AG09309 (cell line): Measurements from ENCODE around the gene NXPH2.

ENCODE experiments used
- DNase-seq: peaks from one replicate; pipeline ENCODE4 v3.0.0-alpha.2; 2010; ENCODE audit warnings: low read depth
- H3K4me3 ChIP-seq: 2 replicates; pipeline ENCODE4 v1.5.1; 2011; ENCODE audit warnings: mild to moderate bottlenecking, low read depth, low read length, moderate library complexity; ENCODE audit not compliant: control insufficient read depth
- TF ChIP-seq, protein P1 (sequence below): IDR thresholded peaks from 2 replicates; pipeline ENCODE4 v1.5.1; 2011; ENCODE audit warnings: mild to moderate bottlenecking, low read depth, low read length, inconsistent platforms; ENCODE audit not compliant: insufficient read depth, control insufficient read depth; ENCODE audit errors: missing control alignments

The NXPH2 gene

GRCh38 chr2:138689705-138690104 lies 90.5 kb downstream of the NXPH2 start:
- DNase-seq, result no peak

GRCh38 chr2:138682163-138682562 lies 98.0 kb downstream of the NXPH2 start:
- TF ChIP-seq, protein P1, sequence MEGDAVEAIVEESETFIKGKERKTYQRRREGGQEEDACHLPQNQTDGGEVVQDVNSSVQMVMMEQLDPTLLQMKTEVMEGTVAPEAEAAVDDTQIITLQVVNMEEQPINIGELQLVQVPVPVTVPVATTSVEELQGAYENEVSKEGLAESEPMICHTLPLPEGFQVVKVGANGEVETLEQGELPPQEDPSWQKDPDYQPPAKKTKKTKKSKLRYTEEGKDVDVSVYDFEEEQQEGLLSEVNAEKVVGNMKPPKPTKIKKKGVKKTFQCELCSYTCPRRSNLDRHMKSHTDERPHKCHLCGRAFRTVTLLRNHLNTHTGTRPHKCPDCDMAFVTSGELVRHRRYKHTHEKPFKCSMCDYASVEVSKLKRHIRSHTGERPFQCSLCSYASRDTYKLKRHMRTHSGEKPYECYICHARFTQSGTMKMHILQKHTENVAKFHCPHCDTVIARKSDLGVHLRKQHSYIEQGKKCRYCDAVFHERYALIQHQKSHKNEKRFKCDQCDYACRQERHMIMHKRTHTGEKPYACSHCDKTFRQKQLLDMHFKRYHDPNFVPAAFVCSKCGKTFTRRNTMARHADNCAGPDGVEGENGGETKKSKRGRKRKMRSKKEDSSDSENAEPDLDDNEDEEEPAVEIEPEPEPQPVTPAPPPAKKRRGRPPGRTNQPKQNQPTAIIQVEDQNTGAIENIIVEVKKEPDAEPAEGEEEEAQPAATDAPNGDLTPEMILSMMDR, result no peak
- DNase-seq, result no peak
- H3K4me3 ChIP-seq, result no peak overlapping the region

More at GRCh38 chr2:138689705-138690104, 90.5 kb downstream of the NXPH2 start:
- H3K4me3 ChIP-seq, result no peak overlapping the region
- TF ChIP-seq, protein P1, result no peak

DNA sequence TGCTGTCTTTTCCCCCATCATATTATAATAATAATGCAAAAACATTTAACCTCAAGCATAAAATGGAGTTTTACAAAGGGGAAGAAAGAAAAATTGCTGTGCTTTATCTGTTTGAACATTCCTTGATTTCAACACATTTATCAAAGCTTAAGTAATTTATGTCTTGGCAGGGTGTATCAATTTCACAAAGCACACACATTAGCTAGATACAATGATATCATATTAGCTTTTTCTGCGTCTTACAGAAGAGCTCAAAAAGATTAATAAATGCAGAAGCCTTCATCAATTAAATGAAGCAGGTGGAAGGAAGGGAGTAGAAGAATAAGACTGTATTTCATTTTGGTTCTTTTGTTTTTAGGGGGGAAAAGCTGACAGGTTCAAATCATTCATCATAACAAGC lies 103.0 kb downstream of the NXPH2 start:
- no peak for DNase-seq
- TF ChIP-seq, protein P1, result no peak
- no peak overlapping the region for H3K4me3 ChIP-seq

DNA sequence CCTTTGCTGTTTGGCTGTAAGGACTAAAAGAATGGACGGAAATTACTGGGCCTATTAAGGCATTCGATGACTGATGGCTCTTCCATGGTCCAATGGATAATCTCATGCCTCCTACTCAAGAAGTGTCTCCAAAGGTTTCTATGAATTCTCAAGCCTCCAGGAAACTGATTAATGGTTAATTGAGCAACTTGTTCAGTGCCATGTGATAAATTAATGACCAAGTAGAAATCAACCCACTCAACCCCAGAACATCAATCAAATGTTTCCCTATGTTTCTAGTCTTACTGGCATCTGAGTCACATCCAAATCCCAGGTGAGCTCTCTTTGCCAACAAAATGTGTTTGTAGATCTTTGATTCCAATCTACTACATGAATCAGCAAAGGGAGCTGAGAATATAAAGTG lies 103.6 kb downstream of the NXPH2 start:
- no peak overlapping the region for H3K4me3 ChIP-seq
- no peak for DNase-seq
- TF ChIP-seq, protein P1, result no peak

DNA sequence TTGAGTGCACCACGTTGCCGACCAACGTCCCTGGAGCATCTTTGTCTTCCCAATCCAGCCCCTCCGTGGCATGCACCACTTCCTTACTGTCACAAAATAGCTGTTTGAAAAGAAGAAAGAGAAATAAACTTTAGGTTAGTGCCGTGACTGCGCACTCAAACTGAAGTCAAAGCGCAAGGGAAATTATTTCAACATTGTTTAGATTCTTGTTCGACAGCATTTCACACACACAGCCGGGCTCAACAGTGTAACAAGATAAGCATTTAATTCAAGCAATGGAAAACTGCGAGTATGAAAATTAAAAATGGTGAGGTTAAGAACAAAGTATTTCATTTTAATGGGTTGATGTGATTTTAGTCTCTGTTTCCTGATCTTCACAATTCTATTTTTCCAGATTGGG lies 108.6 kb downstream of the NXPH2 start:
- TF ChIP-seq, protein P1, result no peak

GRCh38 chr2:138670734-138671133 lies 109.5 kb downstream of the NXPH2 start:
- TF ChIP-seq, protein P1, result no peak
- H3K4me3 ChIP-seq, result no peak overlapping the region
- no peak for DNase-seq

More for the DNA sequence above, 108.6 kb downstream of the NXPH2 start:
- DNase-seq, result no peak
- no peak overlapping the region for H3K4me3 ChIP-seq

DNA sequence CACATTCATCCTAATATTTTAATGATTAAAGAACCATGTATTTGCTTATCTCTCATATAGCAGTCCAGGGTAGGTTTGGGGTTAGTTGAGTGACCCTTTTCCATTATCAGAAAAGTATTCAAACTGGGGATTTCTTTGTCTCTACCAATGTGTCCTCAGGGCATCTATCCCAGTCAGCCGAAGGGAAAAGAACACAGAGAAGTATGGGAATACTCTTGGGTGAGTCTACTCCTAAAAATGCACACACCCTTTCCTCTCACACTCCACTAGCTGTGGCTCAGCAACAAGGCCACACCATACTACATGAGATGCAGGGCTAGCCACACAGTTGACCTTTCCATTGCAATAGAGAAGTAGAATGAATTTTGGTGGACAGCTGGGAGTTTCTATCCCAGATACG lies 114.3 kb downstream of the NXPH2 start:
- TF ChIP-seq, protein P1, result no peak
- no peak for DNase-seq
- no peak overlapping the region for H3K4me3 ChIP-seq
